ENCODE data around the gene SLC29A3. TPM values are rescaled to one million over a fixed set of nuclear protein-coding genes. Genes with fewer than 3 reads are reported as not detected.
A peak's percentile ranks its signal among the peaks of the same experiment; 100 is the strongest.

The SLC29A3 gene
- total RNA-seq, 1 experiment from 2014 or later, result 9.2 TPM

DNA sequence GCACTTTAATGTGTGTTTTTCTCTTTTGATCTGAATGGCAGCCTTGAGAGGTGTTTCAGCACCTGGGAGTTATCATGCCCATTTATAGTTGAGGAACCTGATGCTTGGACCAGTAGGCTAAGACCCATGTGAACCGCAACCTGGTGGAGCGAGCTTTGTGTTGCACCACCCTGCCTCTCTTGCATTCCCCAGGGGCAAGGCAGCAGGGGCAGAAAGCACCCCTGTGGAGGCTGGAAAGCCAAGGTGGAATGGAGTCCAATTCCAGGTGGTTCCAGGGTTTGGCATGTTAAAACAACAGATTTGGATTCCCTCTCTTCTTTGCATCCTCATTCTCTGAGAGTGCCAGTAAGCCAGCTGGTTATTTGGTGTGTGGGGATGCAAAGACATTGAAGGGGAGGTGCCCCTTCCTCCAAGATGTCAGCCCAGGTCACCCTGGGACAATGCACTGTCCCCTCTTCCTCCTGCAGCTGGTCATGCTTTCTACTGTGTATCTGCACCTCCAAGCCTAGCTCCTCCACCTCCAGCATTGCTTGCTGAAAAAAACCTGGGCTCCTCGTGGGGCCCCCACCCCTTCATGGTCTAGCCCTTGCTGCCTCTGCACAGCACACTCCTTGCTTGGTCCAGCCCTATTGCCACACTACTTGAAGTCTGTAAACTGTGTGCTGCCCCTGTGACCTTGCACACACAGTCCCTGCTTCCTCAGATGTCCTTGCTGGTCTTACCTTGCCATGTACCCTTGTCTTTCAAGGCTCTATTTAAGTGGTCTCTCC, 72.0 kb downstream of the SLC29A3 start:
- Histone ChIP-seq H3K9me3 (ENCODE audit: control insufficient read depth, low read depth, low read length) (no peaks in the 10 kb centered on the region), H2BK120ac (ENCODE audit: low read depth, low read length, poor library complexity, severe bottlenecking) (no peak overlapping the region), H4K5ac (ENCODE audit: insufficient read length, low read depth, low read length) (no peak overlapping the region), H3K4ac (ENCODE audit: low read depth, low read length) (no peak overlapping the region), H3K4me1 (ENCODE audit: insufficient read depth, low read length) (no peaks in the 10 kb centered on the region), H2AFZ (ENCODE audit: low read length) (no peak overlapping the region), H3K14ac (ENCODE audit: insufficient read depth, low read length) (no peak overlapping the region), H2BK15ac (ENCODE audit: low read depth, low read length) (no peak overlapping the region), H3T11ph (ENCODE audit: low read length) (no peak overlapping the region), H3K79me1 (ENCODE audit: insufficient read depth, low read depth, low read length, poor library complexity, severe bottlenecking) (no peaks in the 10 kb centered on the region), H2AK5ac (ENCODE audit: insufficient read length, low read length) (no peak overlapping the region), H3K27ac (ENCODE audit: insufficient read length, low read depth, low read length) (no peak overlapping the region), H3K79me2 (ENCODE audit: insufficient read depth, low read length) (no peaks in the 10 kb centered on the region), H4K8ac (replicated peaks; ENCODE audit: insufficient read length, low read depth, low read length) (no peak overlapping the region), H4K91ac (ENCODE audit: insufficient read length, low read depth, low read length) (no peak overlapping the region), H3K23ac (ENCODE audit: insufficient read length, low read depth, low read length) (no peak overlapping the region), H2BK5ac (ENCODE audit: insufficient read length, low read length) (no peak overlapping the region), H3K4me2 (ENCODE audit: insufficient read depth, insufficient read length, low read length) (no peak overlapping the region), H4K20me1 (ENCODE audit: control insufficient read depth, insufficient read depth, insufficient read length) (no peaks in the 10 kb centered on the region), H3K23me2 (ENCODE audit: insufficient read length, low read depth, low read length, poor library complexity, severe bottlenecking) (no peaks in the 10 kb centered on the region), H2BK20ac (ENCODE audit: low read depth, low read length, poor library complexity, severe bottlenecking) (no peak overlapping the region), H3K9ac (ENCODE audit: extremely low read depth, insufficient read length, low read length) (no peak overlapping the region), H3K56ac (ENCODE audit: insufficient read length, low read depth, low read length) (no peak overlapping the region), H2BK12ac (ENCODE audit: insufficient read length, low read depth, low read length) (no peak overlapping the region), H3K18ac (ENCODE audit: insufficient read length, low read depth, low read length) (no peak overlapping the region), H3K27me3 (ENCODE audit: insufficient read depth, low read length) (no peaks in the 10 kb centered on the region; the same call in 1 of the 2 replicates)
- H3K27ac Mint-ChIP-seq, result peak overlapping the region in 1 of 3 experiments; percentile 65; a peak in 1 of 7 replicates
- H3K27me3 Mint-ChIP-seq (ENCODE audit: low read depth), result peaks cover 69% of the 10 kb centered on the region
- H3K4me1 Mint-ChIP-seq, result peaks cover 10 to 13% of the 10 kb centered on the region in 2 experiments
- H3K36me3 Mint-ChIP-seq (ENCODE audit: insufficient read depth in 1 of 3, low read depth in 3 of 3), result no peaks in the 10 kb centered on the region
- no peaks in the 10 kb centered on the region for H3K9me3 Mint-ChIP-seq
- no CpG with 5 or more reads among the region's 3 CpGs for WGBS (ENCODE audit: extremely low coverage, insufficient read length, low lambda C conversion rate)
- DNase-seq, result peak; percentile 24
- TF ChIP-seq, protein P1, sequence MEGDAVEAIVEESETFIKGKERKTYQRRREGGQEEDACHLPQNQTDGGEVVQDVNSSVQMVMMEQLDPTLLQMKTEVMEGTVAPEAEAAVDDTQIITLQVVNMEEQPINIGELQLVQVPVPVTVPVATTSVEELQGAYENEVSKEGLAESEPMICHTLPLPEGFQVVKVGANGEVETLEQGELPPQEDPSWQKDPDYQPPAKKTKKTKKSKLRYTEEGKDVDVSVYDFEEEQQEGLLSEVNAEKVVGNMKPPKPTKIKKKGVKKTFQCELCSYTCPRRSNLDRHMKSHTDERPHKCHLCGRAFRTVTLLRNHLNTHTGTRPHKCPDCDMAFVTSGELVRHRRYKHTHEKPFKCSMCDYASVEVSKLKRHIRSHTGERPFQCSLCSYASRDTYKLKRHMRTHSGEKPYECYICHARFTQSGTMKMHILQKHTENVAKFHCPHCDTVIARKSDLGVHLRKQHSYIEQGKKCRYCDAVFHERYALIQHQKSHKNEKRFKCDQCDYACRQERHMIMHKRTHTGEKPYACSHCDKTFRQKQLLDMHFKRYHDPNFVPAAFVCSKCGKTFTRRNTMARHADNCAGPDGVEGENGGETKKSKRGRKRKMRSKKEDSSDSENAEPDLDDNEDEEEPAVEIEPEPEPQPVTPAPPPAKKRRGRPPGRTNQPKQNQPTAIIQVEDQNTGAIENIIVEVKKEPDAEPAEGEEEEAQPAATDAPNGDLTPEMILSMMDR (conservative IDR thresholded peaks at IDR 0.05), result no peak
- no peak overlapping the region for H3K4me3 Mint-ChIP-seq

All from H9 (cell line).